GM12864 (cell line): ENCODE measurements around the gene ATXN1L.
A peak's percentile ranks its signal among the peaks of the same experiment; 100 is the strongest.
"Not testable (repeated sequence)": the region's sequence is repeated elsewhere in the genome, so short reads cannot be mapped to it uniquely, and the experiment has no call there.

ENCODE experiments used
- DNase-seq: peaks from one replicate; pipeline ENCODE4 v3.0.0-alpha.2; 2011; ENCODE audit warnings: low read depth
- H3K4me3 ChIP-seq: 2 replicates; pipeline ENCODE4 v1.5.1; 2011; ENCODE audit warnings: mild to moderate bottlenecking, low read depth, low read length, control low read depth
- TF ChIP-seq, protein P1 (sequence below): IDR thresholded peaks from 2 replicates; pipeline ENCODE4 v1.5.1; 2011; ENCODE audit warnings: low read depth, mild to moderate bottlenecking, moderate library complexity, low read length, control low read depth, inconsistent platforms; ENCODE audit errors: missing control alignments

The ATXN1L gene

GRCh38 chr16:71811261-71811803, 34.4 kb upstream of the ATXN1L start:
- TF ChIP-seq, protein P1, sequence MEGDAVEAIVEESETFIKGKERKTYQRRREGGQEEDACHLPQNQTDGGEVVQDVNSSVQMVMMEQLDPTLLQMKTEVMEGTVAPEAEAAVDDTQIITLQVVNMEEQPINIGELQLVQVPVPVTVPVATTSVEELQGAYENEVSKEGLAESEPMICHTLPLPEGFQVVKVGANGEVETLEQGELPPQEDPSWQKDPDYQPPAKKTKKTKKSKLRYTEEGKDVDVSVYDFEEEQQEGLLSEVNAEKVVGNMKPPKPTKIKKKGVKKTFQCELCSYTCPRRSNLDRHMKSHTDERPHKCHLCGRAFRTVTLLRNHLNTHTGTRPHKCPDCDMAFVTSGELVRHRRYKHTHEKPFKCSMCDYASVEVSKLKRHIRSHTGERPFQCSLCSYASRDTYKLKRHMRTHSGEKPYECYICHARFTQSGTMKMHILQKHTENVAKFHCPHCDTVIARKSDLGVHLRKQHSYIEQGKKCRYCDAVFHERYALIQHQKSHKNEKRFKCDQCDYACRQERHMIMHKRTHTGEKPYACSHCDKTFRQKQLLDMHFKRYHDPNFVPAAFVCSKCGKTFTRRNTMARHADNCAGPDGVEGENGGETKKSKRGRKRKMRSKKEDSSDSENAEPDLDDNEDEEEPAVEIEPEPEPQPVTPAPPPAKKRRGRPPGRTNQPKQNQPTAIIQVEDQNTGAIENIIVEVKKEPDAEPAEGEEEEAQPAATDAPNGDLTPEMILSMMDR: no peak
- no peak overlapping the region for H3K4me3 ChIP-seq
- no peak for DNase-seq

DNA sequence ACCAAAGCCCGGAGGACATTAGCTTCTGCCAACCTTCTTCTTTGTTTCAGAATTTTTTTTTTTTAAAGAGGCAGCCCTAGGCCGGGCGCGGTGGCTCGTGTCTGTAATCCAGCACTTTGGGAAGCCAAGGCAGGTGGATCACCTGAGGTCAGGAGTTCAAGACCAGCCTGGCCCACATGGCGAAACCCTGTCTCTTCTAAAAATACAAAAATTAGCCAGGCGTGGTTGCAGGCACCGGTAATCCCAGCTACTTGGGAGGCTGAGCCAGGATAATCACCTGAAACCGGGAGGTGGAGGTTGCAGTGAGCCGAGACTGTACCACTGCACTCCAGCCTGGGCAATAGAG, 28.6 kb upstream of the ATXN1L start:
- peak overlapping the region; percentile 24 for H3K4me3 ChIP-seq
- DNase-seq: not testable (repeated sequence)

- TF ChIP-seq, protein P1: no peak
- no peak for DNase-seq
- H3K4me3 ChIP-seq: no peak overlapping the region
These were observed 19.2 kb upstream of the ATXN1L start for GRCh38 chr16:71826533-71827017.

DNA sequence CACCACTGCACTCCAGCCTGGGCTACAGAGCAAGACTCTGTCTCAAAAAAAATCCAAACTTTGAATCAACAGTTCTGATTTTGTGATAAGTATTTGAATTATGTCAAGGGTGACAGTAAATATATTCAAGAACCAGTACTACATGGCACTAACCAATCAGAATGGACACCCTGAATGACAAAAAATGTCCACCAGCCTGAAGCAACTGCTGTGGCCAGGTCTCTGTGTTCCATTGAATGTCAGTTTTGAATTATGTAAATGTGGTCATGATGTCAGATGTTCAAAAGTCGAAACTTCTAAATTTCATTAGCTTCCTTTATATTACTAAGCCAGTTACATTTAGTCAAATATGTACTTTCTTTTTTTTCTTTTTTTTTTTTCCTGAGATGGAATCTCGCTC, 15.4 kb upstream of the ATXN1L start:
- TF ChIP-seq, protein P1: no peak
- no peak for DNase-seq
- H3K4me3 ChIP-seq: no peak overlapping the region

DNA sequence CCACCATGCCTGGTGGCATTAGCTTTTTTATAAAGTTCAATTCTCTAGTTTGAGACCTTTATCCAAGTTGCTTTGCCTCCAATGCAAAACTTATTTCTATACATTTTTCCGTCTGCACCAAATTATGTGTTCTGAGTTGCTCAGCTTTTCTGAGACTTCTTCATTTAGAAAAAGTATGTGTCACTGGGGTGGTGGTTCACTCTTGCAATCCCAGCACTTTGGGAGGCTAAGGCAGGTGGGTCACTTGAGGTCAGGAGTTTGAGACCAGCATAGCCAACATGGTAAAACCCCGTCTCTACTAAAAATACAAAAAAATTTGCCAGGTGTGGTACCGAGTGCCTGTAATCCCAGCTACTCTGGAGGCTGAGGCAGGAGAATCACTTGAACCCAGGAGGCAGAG, 14.1 kb upstream of the ATXN1L start:
- H3K4me3 ChIP-seq, DNase-seq: not testable (repeated sequence)

GRCh38 chr16:71832112-71832511, 13.7 kb upstream of the ATXN1L start:
- H3K4me3 ChIP-seq, DNase-seq: not testable (repeated sequence)

DNA sequence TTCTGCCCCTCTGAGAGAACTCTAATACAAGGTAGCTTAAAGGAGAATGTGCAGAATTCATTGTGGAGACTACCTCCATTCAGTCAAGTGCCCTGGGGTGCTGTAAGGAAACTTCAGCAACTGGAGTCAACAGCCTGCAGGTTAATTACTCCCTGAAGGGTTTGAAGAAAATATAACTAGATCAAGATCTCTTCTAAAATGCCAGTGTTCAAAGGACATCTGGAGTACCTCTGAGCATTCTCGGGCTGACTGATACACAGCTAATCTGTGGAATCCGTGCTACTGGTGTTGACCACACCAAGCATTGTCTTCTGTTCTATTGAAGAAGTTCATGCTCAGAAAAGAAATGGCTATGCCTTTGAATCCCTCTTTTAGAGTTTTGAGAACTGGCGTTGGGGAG, 11.5 kb upstream of the ATXN1L start:
- no peak overlapping the region for H3K4me3 ChIP-seq
- DNase-seq: no peak
- TF ChIP-seq, protein P1: no peak

GRCh38 chr16:71837150-71837549, 8.6 kb upstream of the ATXN1L start:
- TF ChIP-seq, protein P1: no peak
- no peak overlapping the region for H3K4me3 ChIP-seq
- DNase-seq: no peak

GRCh38 chr16:71840052-71840451, 5.7 kb upstream of the ATXN1L start:
- no peak overlapping the region for H3K4me3 ChIP-seq
- no peak for DNase-seq
- TF ChIP-seq, protein P1: no peak
